ENCODE measurements around the gene TLE3.
A peak's percentile ranks its signal among the peaks of the same experiment; 100 is the strongest.

The TLE3 gene

GRCh38 chr15:70099167-70099966, 1.6 kb upstream of the TLE3 start:
- DNase-seq (ENCODE audit: low read depth), result peak; percentile 100
- H3K4me3 ChIP-seq (replicated peaks; ENCODE audit: low read depth, low read length), result peak overlapping the region; percentile 88
- TF ChIP-seq CTCF (IDR thresholded peaks at IDR 0.05; ENCODE audit: low read length, missing control alignments), result no peak

GRCh38 chr15:70098461-70099166, 897 bp upstream of the TLE3 start:
- DNase-seq (ENCODE audit: low read depth), result peak; percentile 33
- TF ChIP-seq CTCF (IDR thresholded peaks at IDR 0.05; ENCODE audit: low read length, missing control alignments), result no peak
- H3K4me3 ChIP-seq (replicated peaks; ENCODE audit: low read depth, low read length), result peak overlapping the region; percentile 88

- TF ChIP-seq CTCF (IDR thresholded peaks at IDR 0.05; ENCODE audit: low read length, missing control alignments), result no peak
- no peak for DNase-seq (ENCODE audit: low read depth)
- peak overlapping the region; percentile 88 for H3K4me3 ChIP-seq (replicated peaks; ENCODE audit: low read depth, low read length)
Measured at GRCh38 chr15:70098153-70098460, 390 bp upstream of the TLE3 start.

GRCh38 chr15:70097063-70097320, 725 bp downstream of the TLE3 start:
- H3K4me3 ChIP-seq (replicated peaks; ENCODE audit: low read depth, low read length), result peak overlapping the region; percentile 88
- no peak for TF ChIP-seq CTCF (IDR thresholded peaks at IDR 0.05; ENCODE audit: low read length, missing control alignments)
- DNase-seq (ENCODE audit: low read depth), result no peak

- peak overlapping the region; percentile 88 for H3K4me3 ChIP-seq (replicated peaks; ENCODE audit: low read depth, low read length)
- TF ChIP-seq CTCF (IDR thresholded peaks at IDR 0.05; ENCODE audit: low read length, missing control alignments), result no peak
- peak; percentile 51 for DNase-seq (ENCODE audit: low read depth)
Measured at GRCh38 chr15:70096215-70097062, 1.3 kb downstream of the TLE3 start.

GRCh38 chr15:70095408-70096214, 2.1 kb downstream of the TLE3 start:
- no peak for TF ChIP-seq CTCF (IDR thresholded peaks at IDR 0.05; ENCODE audit: low read length, missing control alignments)
- no peak for DNase-seq (ENCODE audit: low read depth)
- peak overlapping the region; percentile 88 for H3K4me3 ChIP-seq (replicated peaks; ENCODE audit: low read depth, low read length)

All from fibroblast of pulmonary artery (primary cell).